HG02970 (cell line): ENCODE data around the gene C4orf17.

Experiments used
- ATAC-seq: cut with Tn5 transposase; IDR thresholded peaks from one replicate; pipeline ENCODE4 v1.9.1; 2021; ENCODE audit warnings: mild to moderate bottlenecking, moderate library complexity, moderate number of reproducible peaks; ENCODE audit not compliant: unreplicated experiment, low FRiP score

C4orf17 gene

DNA sequence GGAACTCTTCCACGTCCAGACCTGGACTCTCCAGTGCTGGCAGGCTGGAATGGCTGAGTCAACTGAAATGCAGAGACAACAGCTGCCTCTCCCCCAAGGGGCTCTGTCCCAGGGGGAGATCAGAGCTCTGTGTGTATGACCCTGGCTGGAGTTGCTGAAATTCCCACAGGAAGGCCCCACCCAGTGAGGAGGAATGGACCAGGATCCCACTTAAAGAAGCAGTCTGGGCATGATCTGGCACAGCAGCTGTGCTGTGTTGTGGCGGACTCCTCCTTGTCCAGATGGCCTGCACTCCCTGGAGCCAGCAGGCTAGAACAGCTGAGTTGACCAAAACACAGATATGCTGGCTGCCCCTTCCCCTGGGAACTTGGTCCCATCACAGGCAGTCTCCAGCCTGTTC lies 25.4 kb downstream of the C4orf17 start:
- ATAC-seq: no peak

DNA sequence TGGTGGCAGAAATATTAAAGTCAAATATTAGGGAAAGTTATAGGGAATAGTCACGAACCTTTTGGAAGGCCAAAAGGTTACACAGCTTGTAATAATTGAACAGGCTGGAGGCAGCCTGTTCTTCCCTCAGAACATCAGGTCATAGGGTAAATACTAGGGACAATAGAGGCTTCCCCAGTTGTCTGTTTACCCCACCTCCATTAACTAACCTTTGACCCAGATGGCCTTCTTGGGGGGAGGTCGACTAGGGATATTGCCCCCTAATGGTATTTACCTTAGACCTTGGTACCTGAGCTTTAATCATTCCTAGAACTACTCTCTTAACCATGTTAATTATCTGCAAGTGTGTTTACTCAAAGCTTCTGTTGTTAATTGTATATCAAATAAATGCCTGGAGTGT lies 26.0 kb downstream of the C4orf17 start:
- no peak for ATAC-seq

DNA sequence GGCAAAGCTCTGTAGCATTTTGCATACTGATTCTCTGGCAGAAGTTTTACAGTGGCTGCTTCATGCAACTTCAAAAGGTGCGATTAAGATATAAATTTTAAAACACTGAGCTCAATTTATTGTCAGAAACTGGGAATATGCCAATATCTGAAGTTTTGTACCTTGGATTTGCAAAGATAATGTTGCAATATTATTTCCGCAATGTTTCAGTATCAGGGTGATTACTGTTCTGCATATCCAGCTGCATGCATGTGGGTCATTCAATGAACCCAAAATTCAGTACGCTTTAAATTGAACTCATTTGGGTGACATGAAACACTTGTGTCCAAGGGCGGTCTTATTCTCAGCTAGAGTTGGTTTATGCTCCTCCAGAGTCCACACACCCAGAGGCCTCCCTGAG lies 26.9 kb downstream of the C4orf17 start:
- ATAC-seq: no peak

DNA sequence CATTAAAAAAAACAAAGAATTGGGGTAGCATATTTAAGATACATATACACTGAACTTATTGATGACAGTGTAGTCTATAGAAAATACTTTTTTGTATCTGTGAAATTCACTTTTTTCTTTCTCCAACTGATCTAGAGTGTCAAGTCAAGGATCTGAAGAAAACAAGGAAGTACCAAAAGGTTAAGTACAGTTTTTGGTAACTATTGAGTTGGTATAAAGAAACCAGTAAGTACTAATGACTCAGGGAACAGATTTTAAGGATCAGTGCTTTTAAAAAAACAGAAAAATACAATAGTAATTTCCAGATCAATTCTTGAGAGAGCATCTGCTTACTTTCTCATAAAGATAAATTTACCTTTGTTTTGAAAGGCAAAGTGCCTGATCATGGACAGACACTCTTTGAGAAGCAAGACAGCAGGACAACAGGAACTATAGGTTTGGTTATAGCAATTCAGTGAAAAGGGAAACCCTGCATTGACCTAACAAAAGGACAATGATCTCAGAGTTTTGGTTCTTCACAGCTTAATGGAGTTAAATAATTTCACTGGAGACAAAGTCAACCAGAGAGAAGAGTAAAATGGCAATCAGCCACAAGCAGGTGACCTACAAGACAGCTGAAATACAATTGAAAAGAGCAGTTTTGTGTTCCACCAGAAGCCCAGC lies 29.6 kb downstream of the C4orf17 start:
- no peak for ATAC-seq

DNA sequence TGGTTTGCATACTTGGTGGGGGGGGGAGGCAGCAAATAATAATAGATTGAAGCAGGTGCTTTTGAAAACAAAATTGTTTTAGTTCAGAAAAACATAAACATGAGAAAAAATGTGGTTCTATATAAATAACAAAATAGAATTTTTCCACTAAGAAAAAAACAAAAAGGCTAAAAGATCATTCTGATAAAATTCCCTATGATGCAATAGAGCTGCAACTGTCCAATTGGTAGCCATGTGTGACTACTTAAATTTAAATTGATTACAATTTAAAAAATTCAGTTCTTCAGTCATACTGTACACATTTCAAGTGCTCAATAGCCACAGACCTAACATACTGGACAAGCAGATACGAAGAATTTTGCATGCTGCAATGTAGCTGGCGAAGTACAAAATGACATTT lies 42.1 kb downstream of the C4orf17 start:
- no peak for ATAC-seq

DNA sequence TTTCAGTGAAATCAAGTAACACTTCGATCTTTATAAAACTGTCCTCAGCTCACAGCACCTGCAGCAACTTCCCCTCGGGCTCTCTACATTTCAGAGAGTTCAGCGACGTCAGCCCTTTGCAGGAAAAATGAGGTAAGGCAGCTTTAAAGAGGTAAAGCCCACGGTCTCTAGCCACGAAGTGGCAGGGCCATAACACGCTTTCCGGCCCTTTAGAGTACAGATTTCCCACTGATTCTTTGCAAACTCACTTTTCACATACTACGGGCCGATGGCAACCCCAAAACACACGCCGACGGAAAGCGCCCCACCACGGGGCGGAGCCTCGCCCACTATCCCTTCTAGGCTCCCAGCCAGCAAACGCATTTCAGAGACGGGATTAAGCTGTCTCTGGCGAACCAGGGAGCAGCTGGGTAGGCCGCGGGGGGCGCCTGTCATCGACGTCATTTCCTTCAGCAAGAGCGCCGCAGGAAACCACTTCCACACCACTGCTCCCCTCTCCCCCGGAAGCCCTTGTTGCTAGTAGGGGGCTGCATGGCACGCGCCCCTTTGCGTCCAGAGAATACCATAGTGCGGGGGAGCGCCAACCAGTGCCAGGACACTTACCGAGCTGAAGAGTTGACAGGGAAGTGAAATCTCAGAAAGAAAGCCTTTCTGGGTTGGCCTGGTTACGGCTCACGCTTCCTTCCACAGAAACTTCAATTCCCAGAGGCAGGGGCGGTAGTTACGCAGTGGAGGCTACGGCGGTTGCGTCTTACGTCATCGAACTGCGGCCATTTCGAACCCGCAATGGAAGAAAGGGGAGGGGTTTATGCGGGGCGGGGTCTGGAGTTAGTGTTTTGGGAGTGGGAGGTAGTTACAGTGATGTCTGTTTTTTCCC lies 52.7 kb downstream of the C4orf17 start, which contains the start of gene TRMT10A:
TRMT10A (minus strand) TSS at position 730 of the 877 bp plus-strand sequence. CDS start 4,701 bp downstream, outside the sequence.
- peak; percentile 95 for ATAC-seq

DNA sequence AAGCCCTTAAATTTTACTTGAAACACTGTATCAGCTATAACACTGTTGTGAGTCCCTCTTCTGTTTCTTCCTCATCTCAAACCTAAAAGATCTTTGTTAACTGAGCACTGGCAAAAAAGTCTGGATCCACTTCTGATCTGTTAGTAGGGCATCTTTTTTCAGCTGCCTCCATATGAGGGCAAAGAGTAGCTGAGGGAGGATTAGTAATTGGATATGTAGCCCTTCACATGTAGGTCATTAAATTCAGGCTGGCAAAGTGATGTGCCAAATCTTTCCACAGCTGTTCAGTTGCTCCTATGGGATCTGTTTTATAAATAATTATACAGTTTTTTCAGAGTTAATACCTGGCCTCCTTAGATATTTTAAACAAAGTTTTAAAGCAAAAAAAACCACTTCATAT lies 54.1 kb downstream of the C4orf17 start:
- ATAC-seq: no peak

DNA sequence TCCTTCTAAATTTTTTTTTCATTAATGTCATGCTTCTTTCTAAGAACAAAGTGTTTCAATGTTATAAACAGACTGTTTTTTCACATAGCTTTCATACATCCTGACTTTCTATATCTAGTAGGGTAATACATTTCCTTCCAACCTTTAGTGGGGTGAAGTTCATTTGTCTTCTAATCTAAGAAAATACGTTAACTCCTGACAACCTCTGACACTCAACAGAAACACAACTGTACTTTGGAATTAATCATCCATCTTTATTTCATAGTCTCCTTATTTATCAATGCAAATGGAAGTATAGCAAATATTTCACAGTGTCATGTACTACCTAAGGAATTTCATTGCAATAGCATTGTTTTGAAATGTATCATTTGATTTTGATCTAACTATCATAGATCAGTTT lies 61.1 kb downstream of the C4orf17 start:
- ATAC-seq: no peak

DNA sequence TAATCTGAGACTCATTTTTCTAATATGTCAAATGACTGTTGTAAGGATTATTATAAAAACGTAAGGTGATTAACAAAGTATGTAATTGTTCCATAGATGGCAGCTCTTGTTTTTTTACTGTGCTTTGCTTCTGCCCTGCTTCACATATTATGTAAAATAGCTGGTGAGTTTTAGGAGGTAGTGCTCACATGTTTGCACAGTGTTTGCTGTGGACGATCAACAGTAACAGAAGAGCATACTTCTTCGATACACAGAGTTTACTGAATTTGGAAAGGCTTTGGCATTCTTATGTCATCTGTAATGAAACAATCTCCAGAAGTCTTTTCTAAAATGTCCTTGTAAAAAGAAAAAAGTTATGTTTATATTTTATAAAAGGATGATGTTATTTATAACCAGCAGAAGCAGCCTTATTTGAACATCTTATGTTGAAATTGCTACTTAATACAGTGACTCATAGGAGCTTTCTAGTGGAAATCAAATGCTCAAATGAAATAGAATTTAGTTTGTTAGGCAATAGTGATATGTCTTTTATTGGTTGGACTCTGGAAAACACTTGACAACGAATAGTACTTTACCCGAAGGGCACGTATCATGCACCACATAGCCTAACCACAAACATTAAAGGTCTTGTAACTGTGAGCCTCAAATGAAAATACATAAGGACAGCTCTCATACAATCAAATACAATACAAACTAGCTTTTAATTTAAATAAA lies 61.9 kb downstream of the C4orf17 start:
- no peak for ATAC-seq

DNA sequence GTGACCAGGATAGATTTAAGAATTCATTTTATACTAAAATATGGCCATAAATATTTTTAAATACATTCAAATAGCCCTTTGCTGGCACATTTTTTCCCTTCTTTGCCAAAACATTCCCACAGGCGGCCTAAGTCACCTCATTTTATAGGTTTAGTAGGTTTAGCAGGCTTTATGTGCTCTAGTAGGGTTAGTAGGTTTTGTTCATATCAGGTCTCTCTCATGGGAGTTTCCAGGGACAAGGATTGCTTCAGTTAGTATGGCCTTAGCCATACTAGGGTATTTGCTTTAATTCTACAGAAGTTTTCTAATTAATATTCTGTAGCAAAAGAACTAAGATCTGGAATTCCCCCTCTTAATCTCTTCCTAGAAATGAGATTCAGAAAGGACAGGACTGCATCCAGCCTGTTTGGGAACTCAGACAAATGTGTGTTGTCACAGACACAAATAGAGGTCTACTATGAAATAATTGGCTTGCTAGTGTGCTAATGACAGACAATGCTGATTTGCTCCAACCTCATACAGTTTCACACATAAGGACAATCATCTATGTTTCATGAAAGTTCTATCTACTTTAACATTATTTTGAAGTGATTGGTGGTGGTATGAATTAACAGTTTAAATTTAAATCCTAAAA lies 63.0 kb downstream of the C4orf17 start:
- no peak for ATAC-seq

DNA sequence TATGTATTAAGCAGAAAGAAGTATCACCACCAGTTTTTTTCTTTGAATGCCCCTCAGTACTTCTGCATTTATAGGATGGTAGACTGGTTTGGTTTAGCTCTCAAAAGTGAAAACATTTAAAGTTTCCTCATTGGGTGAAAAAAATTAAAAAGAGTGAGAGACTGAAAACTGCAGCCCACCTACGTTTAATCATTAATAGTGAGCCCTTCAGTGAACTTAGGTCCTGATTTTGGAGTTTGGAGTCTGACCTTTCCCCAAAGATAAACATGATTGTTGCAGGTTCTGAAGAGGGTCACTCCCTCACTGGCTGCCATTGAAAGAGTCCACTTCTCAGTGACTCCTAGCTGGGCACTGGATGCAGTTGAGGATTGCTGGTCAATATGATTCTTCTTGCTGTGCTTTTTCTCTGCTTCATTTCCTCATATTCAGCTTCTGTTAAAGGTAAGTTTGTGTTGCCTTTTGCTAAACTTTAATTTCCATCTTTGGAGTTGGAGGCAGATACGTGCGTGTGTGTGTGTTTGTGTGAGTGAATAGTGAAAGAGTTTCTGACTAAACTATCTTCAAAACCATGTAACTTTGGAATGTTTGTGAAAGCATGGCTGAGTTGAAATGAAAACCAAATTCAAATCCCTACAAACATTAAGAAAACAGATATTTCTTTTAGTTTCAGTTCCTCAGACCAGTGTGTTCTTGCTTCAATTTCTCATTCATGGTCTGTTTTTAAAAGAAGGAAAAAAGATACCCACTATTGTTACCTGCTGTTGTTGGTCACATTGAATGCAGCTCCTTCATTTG lies 63.9 kb downstream of the C4orf17 start, which contains the start of gene MTTP:
MTTP (plus strand) TSS at position 295 of the 795 bp plus-strand sequence; CDS start at position 381, 86 bp downstream.
- ATAC-seq: peak; percentile 57

DNA sequence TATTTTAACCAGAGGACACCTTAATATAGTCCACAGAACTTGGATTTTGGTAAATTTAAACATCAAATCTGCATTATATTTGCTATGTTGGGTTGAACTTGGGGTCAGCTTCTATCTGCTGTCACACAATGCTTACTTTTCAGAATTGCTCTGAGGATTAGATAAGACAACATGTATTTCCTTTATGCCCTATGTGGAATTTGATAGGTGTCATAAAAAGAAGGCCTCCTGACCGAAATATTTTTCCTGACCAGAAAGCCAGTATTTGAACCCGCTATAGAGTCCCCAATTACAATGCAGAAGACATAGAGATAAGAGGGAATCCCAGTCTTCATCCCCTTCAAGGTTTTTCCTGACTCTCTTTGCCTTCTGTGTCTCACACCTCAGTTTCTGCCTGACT lies 67.9 kb downstream of the C4orf17 start:
- no peak for ATAC-seq

DNA sequence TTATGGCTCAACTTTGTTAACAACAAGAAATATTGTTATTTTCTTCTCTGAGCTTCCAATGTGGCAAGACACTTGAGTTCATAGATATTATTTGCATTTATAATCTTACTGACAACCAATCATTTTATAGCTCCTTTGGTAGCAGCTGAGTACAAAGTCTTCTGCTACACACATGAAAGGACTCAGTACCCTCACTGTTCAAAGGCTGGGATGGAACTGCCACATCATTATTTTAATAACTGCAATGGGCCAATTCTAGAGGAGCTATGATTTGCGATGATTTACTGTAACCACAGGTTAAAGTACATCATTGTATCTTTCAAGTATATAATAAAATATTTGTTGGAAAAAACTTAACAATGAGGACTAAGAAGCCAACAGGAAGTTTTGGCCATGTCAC lies 74.7 kb downstream of the C4orf17 start:
- no peak for ATAC-seq

DNA sequence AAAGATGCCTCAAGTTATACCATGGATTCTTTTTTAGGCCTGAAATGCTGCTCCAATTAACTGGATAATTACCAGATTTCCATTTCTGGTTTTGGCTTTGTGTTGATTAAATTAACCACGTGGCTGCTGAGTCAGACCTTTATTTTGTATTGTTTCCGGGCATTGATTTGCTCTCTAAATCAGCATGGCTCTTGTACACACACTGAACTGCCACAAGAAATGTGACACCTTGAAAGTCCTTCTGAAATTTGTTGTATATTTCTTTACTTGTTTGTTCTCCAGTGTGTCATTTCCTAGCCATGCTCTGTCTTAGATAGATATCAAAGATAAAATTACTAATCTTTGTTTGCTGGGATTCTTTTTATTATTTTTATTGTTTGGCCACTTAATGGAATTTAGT lies 75.5 kb downstream of the C4orf17 start:
- ATAC-seq: no peak

DNA sequence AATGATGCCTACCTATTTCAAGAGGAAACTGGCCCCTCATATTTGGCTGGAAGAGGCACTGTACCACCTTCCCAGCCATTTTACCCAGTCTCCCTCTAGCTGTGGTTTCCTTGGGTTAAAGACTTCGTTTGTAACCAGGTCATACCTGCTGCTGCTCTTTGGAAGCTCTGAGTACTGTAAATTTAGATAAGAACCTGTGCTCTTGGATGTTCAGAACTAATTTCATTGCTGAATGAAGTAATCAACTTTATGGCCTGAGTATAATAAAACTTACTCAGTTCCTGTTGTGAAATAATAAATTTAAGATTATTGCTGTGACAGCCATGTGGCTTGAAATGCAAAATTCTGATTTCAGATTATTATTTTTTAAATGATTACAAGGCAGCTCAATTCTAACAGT lies 76.0 kb downstream of the C4orf17 start:
- ATAC-seq: no peak

DNA sequence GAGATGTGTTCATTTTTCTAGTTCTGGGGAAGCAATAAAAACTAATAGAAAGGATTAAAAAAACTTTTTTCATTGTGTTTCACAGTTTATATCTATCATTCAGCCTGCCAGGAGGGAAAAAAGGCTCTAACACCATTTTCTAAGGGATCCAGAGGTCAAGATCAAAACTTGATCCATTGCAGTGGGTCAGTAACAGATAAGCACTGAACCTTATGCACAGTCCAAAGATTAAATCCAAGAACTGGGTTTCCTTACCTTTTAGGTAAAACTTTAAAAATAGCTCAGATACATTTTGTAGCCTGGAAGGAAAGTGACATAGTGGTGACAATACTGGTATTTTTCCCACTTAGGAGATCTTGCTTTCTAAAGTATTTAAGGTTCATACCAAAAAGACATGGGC lies 76.5 kb downstream of the C4orf17 start:
- no peak for ATAC-seq

DNA sequence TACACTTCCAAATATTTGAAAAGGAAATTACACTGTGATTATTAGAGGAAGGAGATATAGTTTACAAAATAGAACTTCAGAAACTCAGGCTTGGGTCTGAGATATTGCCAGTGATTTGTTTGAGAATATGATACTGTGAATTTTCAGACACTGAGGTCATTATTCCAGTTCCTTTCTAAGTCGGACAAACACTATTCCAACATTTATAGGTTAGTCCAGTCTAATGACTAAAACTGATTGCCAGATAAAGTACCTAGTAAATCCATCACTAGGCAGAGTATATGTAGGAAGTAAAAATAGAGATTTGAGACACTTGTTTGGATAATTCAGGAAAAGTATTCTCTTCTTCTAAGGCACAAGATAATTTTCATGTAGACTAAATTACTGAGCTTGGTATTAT lies 77.0 kb downstream of the C4orf17 start:
- no peak for ATAC-seq

DNA sequence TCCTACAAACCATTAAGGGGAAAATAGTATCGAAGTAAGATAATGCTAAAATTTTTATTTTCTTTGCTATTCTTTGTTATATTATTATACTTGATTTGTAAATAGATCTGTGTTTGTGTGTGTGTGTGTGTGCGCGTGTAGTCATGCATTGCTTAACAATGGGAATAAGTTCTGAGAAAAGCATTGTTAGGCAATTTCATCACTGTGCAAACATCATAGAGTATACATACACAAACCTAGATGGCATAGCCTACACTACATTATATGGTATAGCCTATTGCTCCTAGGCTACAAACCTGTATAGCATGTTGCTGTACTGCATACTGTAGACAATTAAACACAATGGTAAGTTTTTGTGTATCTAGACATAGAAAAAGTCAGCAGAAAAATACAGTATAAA lies 80.9 kb downstream of the C4orf17 start:
- no peak for ATAC-seq
